Measurements from ENCODE around the gene ATG9A. TPM values are rescaled to one million over a fixed set of nuclear protein-coding genes. Genes with fewer than 3 reads are reported as not detected.

ATG9A gene
- total and polyA plus RNA-seq, 2 donors (not counting 3 experiments of a cell fraction or from before 2014, with no cell fraction given) = 65.5 to 95.0 TPM

- Histone ChIP-seq H3K9me1 (replicated peaks; ENCODE audit: control insufficient read depth, extremely low read depth, insufficient read depth, low read length) (no peaks in the 10 kb centered on the region), H4K20me1 (replicated peaks; ENCODE audit: control insufficient read depth, extremely low read depth, insufficient read depth, low read length) (no peaks in the 10 kb centered on the region), H3K27me3 (ENCODE audit: control insufficient read depth in 2 of 2, insufficient read depth in 2 of 2, low read length in 2 of 2) (peaks cover 15 to 16% of the 10 kb centered on the region in 2 experiments), H3K79me2 (ENCODE audit: control insufficient read depth, insufficient read depth, low read length) (peaks cover 2% of the 10 kb centered on the region), H3K9me3 (replicated peaks; ENCODE audit: control insufficient read depth, insufficient read depth, low read length) (no peaks in the 10 kb centered on the region), H3K4me3 (replicated peaks in 1 of 3; ENCODE audit: insufficient read depth in 1 of 3, low read depth in 1 of 3, low read length in 3 of 3) (no peak overlapping the region), H2AFZ (ENCODE audit: low read depth, low read length) (no peak overlapping the region), H3K4me2 (ENCODE audit: insufficient read depth, low read length) (no peak overlapping the region), H3K27ac (ENCODE audit: insufficient read depth, low read depth, low read length) (no peak overlapping the region), H3K9ac (replicated peaks; ENCODE audit: extremely low read depth, insufficient read depth, low read length) (no peak overlapping the region), H3K4me1 (ENCODE audit: control insufficient read depth, extremely low read depth, insufficient read depth, low read length) (peaks cover 39% of the 10 kb centered on the region), H3K36me3 (ENCODE audit: control insufficient read depth in 2 of 2, extremely low read depth in 1 of 2, insufficient read depth in 2 of 2, low read length in 2 of 2) (peaks cover 2% of the 10 kb centered on the region in 2 experiments)
- intact Hi-C loops (cut with micrococcal nuclease) = loop anchor here (2.0 kb wide), 2 partner anchors 33 to 43 kb away; partner anchors contain the start of gene ABCB6
- CTCF ChIA-PET = interaction anchor here (1.2 to 2.5 kb wide), 3 partner anchors 26 to 43 kb away, joined by 3 to 14 read pairs (median 7); partner anchors contain the start of gene DNAJB2
- no peak for DNase-seq (ENCODE audit: low read depth, low spot score)
- no TSS peak for BruUV-seq (replicated peaks)
- dilution Hi-C loops (cut with MboI; ENCODE audit: extremely low pct_ligation_motif_present, low sequenced_read_pairs) = no loop called here
- TF ChIP-seq EZH2 (IDR thresholded peaks at IDR 0.05; ENCODE audit: borderline replicate concordance, low read depth, low read length, severe bottlenecking) (no peak), POLR2AphosphoS5 (IDR thresholded peaks at IDR 0.05; ENCODE audit: insufficient read depth, low read depth, low read length) (no peak), MAX (IDR thresholded peaks at IDR 0.05; ENCODE audit: insufficient read depth, insufficient read length) (no peak), GATA2 (IDR thresholded peaks at IDR 0.05; ENCODE audit: insufficient read depth, insufficient read length, low read depth, low read length) (no peak), MYC (IDR thresholded peaks at IDR 0.05; ENCODE audit: low read depth, low read length) (no peak), CTCF (IDR thresholded peaks at IDR 0.05; ENCODE audit: extremely low read depth in 1 of 2, insufficient read depth in 1 of 2, low read depth in 1 of 2, low read length in 2 of 2) (no peak), POLR2A (IDR thresholded peaks at IDR 0.05; ENCODE audit: low read depth, low read length) (no peak), JUN (IDR thresholded peaks at IDR 0.05; ENCODE audit: borderline replicate concordance, insufficient read depth, insufficient read length, low read depth) (no peak), FOS (IDR thresholded peaks at IDR 0.05; ENCODE audit: borderline replicate concordance, insufficient read depth, low read length) (no peak)
- FAIRE-seq = no peak
- POLR2A ChIA-PET = interaction anchor here (1.1 kb wide), 1 partner anchor 27 kb away, joined by 4 read pairs; the partner anchor contains the start of gene DNAJB2
These were observed 22.2 kb upstream of the ATG9A start for GRCh38 chr2:219251656-219252055.

Data from endothelial cell of umbilical vein (primary cell).